Endothelial cell of umbilical vein (primary cell): ENCODE measurements around the gene TSR3.

Source experiments
- EZH2 ChIP-seq: IDR thresholded peaks from 2 replicates; pipeline ENCODE4 v1.6.1; 2012; ENCODE audit warnings: borderline replicate concordance, low read depth, mild to moderate bottlenecking, moderate library complexity, low read length, inconsistent platforms; ENCODE audit not compliant: severe bottlenecking
- GATA2 ChIP-seq: IDR thresholded peaks from 2 replicates; pipeline ENCODE4 v1.7.0; 2011; ENCODE audit warnings: low read depth, mild to moderate bottlenecking, moderate library complexity, mixed read lengths, low read length; ENCODE audit not compliant: insufficient read length, insufficient read depth
- JUN ChIP-seq: IDR thresholded peaks from 2 replicates; pipeline ENCODE4 v1.6.1; 2011; ENCODE audit warnings: borderline replicate concordance, low read depth; ENCODE audit not compliant: insufficient read length, insufficient read depth
- MYC ChIP-seq: IDR thresholded peaks from one replicate; pipeline ENCODE4 v1.6.1; 2011; ENCODE audit warnings: mild to moderate bottlenecking, low read depth, low read length
- POLR2A ChIP-seq: IDR thresholded peaks from 2 replicates; pipeline ENCODE4 v1.6.1; 2012; ENCODE audit warnings: low read depth, mild to moderate bottlenecking, control low read depth, low read length
- POLR2AphosphoS5 ChIP-seq: IDR thresholded peaks from 2 replicates; pipeline ENCODE4 v1.6.1; 2012; ENCODE audit warnings: low read depth, mild to moderate bottlenecking, control low read depth, low read length, moderate library complexity; ENCODE audit not compliant: insufficient read depth
- TF ChIP-seq, protein P1 (sequence below), 2 donors: IDR thresholded peaks; 1 replicate in 1 of 2; 2 replicates in 1 of 2; pipeline ENCODE4 v1.5.1; 2011; ENCODE audit warnings: low read length in 2 of 2, mild to moderate bottlenecking in 2 of 2, moderate library complexity in 2 of 2, control low read depth in 1 of 2, inconsistent platforms in 1 of 2, low read depth in 1 of 2; ENCODE audit not compliant: insufficient read depth in 1 of 2; ENCODE audit errors: extremely low read depth in 1 of 2
- TF ChIP-seq, protein P2 (sequence below): IDR thresholded peaks from 2 replicates; pipeline ENCODE4 v1.6.1; 2011; ENCODE audit not compliant: insufficient read depth, insufficient read length

DNA sequence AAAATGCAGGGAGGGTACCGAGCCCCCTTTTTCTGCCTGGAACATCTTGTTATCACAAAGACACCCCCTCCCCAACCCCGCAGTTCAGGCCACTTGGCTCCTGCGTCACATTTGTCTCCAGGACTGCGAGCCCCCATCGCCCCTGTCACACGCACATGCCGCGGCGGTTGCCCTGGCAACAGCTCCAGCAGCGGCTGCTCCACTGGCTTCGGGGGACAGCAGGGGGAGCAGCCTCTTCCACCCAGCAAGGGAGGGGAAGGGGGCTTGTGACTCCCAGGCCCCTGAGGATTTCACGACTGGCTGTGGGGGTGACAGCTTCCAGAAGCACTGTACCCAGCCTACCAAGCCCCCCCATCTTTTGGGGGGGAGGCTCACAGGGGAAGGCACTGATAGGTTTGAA lies 15.7 kb downstream of the TSR3 start:
- TF ChIP-seq, protein P1, sequence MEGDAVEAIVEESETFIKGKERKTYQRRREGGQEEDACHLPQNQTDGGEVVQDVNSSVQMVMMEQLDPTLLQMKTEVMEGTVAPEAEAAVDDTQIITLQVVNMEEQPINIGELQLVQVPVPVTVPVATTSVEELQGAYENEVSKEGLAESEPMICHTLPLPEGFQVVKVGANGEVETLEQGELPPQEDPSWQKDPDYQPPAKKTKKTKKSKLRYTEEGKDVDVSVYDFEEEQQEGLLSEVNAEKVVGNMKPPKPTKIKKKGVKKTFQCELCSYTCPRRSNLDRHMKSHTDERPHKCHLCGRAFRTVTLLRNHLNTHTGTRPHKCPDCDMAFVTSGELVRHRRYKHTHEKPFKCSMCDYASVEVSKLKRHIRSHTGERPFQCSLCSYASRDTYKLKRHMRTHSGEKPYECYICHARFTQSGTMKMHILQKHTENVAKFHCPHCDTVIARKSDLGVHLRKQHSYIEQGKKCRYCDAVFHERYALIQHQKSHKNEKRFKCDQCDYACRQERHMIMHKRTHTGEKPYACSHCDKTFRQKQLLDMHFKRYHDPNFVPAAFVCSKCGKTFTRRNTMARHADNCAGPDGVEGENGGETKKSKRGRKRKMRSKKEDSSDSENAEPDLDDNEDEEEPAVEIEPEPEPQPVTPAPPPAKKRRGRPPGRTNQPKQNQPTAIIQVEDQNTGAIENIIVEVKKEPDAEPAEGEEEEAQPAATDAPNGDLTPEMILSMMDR (IDR thresholded peaks at IDR 0.05; ENCODE audit: extremely low read depth in 1 of 2, insufficient read depth in 1 of 2, low read depth in 1 of 2, low read length in 2 of 2), result no peak
- no peak for TF ChIP-seq POLR2AphosphoS5
- no peak for TF ChIP-seq MYC
- no peak for TF ChIP-seq POLR2A
- TF ChIP-seq EZH2, result no peak
- TF ChIP-seq, protein P2, sequence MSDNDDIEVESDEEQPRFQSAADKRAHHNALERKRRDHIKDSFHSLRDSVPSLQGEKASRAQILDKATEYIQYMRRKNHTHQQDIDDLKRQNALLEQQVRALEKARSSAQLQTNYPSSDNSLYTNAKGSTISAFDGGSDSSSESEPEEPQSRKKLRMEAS, result no peak
- TF ChIP-seq GATA2, result no peak
- TF ChIP-seq JUN, result no peak
